ENCODE data around the gene PCGF6.

PCGF6 gene

GRCh38 chr10:103254538-103255325, 96.2 kb downstream of the PCGF6 start:
- no peak for DNase-seq

- no peak for DNase-seq
Observed at GRCh38 chr10:103254113-103254512, 96.8 kb downstream of the PCGF6 start.
